Measurements from ENCODE around the gene PHC2.
A peak's percentile ranks its signal among the peaks of the same experiment; 100 is the strongest.

The PHC2 gene

DNA sequence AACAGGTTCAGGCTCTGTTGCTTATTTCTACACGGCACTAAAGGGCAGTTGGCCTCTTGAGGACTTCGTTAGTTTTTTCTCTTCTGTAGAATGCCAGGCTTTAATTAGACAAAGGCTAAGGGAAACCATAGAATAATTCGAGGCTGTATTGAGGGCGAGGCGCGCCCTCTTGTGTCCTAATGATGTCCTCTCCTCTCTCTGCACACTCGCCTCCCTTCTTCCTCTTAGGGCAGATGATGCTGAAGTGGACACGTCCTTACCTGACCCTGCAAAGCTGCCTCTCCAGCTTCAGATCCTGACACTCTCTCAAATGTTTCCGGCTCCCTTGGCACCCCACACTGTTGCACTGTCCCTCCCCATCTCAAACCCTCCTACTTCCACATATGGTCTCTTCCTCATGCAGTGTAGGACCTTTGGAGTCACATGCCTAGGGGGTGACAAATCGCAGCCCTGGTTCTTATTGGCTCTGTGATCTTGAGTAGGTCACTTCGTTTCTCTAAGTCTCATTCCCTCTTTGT, 39.7 kb upstream of the PHC2 start:
- TF ChIP-seq, protein P1, sequence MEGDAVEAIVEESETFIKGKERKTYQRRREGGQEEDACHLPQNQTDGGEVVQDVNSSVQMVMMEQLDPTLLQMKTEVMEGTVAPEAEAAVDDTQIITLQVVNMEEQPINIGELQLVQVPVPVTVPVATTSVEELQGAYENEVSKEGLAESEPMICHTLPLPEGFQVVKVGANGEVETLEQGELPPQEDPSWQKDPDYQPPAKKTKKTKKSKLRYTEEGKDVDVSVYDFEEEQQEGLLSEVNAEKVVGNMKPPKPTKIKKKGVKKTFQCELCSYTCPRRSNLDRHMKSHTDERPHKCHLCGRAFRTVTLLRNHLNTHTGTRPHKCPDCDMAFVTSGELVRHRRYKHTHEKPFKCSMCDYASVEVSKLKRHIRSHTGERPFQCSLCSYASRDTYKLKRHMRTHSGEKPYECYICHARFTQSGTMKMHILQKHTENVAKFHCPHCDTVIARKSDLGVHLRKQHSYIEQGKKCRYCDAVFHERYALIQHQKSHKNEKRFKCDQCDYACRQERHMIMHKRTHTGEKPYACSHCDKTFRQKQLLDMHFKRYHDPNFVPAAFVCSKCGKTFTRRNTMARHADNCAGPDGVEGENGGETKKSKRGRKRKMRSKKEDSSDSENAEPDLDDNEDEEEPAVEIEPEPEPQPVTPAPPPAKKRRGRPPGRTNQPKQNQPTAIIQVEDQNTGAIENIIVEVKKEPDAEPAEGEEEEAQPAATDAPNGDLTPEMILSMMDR (conservative IDR thresholded peaks at IDR 0.05; ENCODE audit: control insufficient read depth, insufficient read depth, low read depth, low read length), result peak; percentile 90
- DNase-seq (ENCODE audit: low read depth), result peak; percentile 89
- H3K4me3 ChIP-seq (ENCODE audit: control insufficient read depth, low read depth, low read length), result no peak overlapping the region

DNA sequence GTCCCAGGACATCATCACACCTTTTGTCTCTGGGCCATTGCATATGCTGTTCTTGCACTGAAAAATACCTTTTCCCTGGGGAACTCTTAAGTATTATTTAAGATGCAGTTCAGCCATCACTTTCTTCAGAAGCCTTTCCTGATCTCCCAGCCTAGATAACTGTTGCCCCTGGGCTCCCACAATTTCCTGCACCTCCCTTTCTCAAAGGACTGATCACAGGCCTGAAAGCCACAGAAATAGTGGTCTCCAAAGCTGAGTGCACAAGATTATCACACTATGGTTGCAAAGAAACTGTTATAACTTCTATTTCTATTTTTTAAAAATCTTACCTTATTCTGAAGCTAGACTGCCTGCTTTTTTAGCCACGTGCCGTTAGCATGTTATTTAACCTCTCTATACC, 38.8 kb upstream of the PHC2 start:
- H3K4me3 ChIP-seq (ENCODE audit: control insufficient read depth, low read depth, low read length), result no peak overlapping the region
- TF ChIP-seq, protein P1 (conservative IDR thresholded peaks at IDR 0.05; ENCODE audit: control insufficient read depth, insufficient read depth, low read depth, low read length), result no peak
- no peak for DNase-seq (ENCODE audit: low read depth)

DNA sequence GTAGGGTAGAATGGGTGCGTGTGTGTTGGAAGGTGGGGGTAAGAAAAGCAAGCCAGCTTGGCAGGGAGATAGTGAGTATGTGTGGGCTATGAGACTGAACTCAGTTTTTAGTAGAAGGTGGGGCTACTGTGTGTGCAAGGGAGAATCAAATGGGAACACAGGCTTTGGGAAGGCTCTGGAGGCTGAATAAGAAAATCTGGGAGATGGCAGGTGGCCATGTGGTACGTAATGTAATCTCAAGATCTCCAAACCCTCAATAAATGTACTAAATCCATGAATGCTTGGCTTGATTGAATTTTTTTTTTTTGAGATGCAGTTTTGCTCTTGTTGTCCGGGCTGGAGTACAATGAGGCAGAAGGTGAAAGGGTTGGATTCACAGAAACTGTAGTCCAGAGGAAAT, 38.1 kb upstream of the PHC2 start:
- no peak for DNase-seq (ENCODE audit: low read depth)
- H3K4me3 ChIP-seq (ENCODE audit: control insufficient read depth, low read depth, low read length), result no peak overlapping the region
- TF ChIP-seq, protein P1 (conservative IDR thresholded peaks at IDR 0.05; ENCODE audit: control insufficient read depth, insufficient read depth, low read depth, low read length), result no peak

DNA sequence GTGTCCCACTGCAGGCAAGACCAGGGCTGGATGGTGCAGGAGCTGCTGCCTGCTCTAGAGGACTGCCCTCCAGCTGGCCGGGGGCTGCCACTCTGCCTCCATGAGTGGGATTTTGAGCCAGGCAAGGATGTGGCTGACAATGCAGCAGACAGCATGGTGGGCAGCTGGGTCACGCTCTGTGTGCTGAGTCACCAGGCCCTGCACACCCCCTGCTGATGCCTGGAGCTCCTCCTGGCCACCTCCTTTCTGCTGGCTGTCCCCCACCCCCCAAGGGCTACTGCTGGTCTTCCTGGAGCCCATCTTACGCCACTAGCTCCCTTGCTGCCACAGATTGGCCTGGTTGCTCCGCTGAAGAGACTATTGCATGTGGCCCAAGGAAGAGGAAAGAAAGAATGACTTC, 37.6 kb upstream of the PHC2 start:
- peak; percentile 27 for DNase-seq (ENCODE audit: low read depth)
- no peak overlapping the region for H3K4me3 ChIP-seq (ENCODE audit: control insufficient read depth, low read depth, low read length)
- TF ChIP-seq, protein P1 (conservative IDR thresholded peaks at IDR 0.05; ENCODE audit: control insufficient read depth, insufficient read depth, low read depth, low read length), result no peak

DNA sequence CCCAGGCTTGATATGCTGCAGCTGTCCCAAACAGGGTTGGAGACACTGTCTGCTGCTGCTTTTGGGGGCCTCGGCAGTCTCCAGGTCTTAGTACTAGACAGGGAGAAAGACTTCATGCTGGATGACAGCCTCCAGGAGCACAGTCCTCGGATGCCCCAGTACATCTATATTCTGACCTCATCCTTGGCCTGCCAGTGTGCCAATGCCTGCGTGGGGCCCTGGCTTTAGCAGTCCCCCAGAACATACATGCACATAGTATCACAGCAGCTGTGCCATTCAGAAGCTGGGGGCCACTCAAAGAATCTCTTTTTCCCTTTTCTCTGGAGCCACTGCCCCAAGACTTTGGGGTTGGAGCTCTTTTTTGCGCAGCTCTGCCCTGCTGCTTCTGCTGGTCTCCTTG, 37.1 kb upstream of the PHC2 start:
- no peak for DNase-seq (ENCODE audit: low read depth)
- TF ChIP-seq, protein P1 (conservative IDR thresholded peaks at IDR 0.05; ENCODE audit: control insufficient read depth, insufficient read depth, low read depth, low read length), result no peak
- H3K4me3 ChIP-seq (ENCODE audit: control insufficient read depth, low read depth, low read length), result no peak overlapping the region

DNA sequence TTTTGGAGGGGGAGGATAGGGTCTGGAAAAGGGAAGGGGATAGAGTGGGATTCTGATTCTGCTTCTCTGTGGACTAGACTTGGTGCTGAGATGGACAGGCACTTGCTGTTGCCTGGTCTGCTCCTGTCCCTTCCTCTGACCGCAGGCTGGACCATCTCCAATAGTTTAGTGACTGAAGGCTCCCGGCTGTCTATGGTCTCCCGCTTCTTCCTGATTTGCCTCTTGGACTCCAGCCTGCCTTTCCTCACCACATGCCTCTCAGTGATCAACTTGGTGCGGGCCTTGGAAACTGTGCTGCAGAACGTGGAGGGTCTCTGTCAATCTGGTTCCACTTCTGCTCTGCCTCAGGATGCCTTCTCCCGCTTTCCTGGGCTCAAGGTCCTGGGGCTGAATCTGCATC, 35.3 kb upstream of the PHC2 start:
- no peak for DNase-seq (ENCODE audit: low read depth)
- TF ChIP-seq, protein P1 (conservative IDR thresholded peaks at IDR 0.05; ENCODE audit: control insufficient read depth, insufficient read depth, low read depth, low read length), result no peak
- H3K4me3 ChIP-seq (ENCODE audit: control insufficient read depth, low read depth, low read length), result no peak overlapping the region

DNA sequence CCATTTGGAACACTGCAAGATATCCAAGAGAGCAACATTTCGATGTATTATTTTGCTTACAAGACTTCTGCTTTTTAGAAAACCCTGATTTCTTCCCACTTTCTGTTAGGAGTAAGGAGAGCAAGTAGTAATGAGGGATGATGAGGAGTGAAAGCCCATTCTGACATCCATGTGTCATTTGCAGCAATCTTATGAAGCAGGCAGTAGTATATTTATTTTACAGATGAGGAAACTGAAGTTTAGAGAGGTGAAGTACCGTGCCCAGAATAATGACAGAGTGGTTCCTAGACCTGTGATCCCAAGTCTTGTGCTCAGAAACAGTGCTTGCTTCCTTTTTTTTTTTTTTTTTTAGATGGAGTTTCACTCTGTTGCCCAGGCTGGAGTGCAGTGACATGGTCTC, 34.4 kb upstream of the PHC2 start:
- no peak for DNase-seq (ENCODE audit: low read depth)
- TF ChIP-seq, protein P1 (conservative IDR thresholded peaks at IDR 0.05; ENCODE audit: control insufficient read depth, insufficient read depth, low read depth, low read length), result no peak
- H3K4me3 ChIP-seq (ENCODE audit: control insufficient read depth, low read depth, low read length), result no peak overlapping the region

Measured in fibroblast of mammary gland (primary cell).